HUES6 (cell line): ENCODE measurements around the gene HLA-DMA.
A peak's percentile ranks its signal among the peaks of the same experiment; 100 is the strongest.

Source experiments
- H3K27ac ChIP-seq: 2 replicates; pipeline ENCODE4 v1.7.0; 2013; ENCODE audit warnings: low read depth, mild to moderate bottlenecking, low read length, inconsistent platforms
- H3K27me3 ChIP-seq: 2 replicates; pipeline ENCODE4 v1.6.1; 2013; ENCODE audit warnings: low read length; ENCODE audit not compliant: control insufficient read depth, insufficient read depth
- H3K36me3 ChIP-seq: 2 replicates; pipeline ENCODE4 v1.6.1; 2013; ENCODE audit warnings: low read length; ENCODE audit not compliant: control insufficient read depth, insufficient read depth
- H3K4me1 ChIP-seq: 2 replicates; pipeline ENCODE4 v1.6.1; 2013; ENCODE audit warnings: low read length; ENCODE audit not compliant: control insufficient read depth, insufficient read depth
- H3K4me3 ChIP-seq: 2 replicates; pipeline ENCODE4 v1.5.1; 2013; ENCODE audit warnings: low read depth, low read length
- H3K9ac ChIP-seq: one replicate; pipeline ENCODE4 v1.6.1; 2013; ENCODE audit warnings: mild to moderate bottlenecking, low read length
- H3K9me3 ChIP-seq: 2 replicates; pipeline ENCODE4 v1.6.1; 2013; ENCODE audit warnings: low read depth, low read length; ENCODE audit not compliant: control insufficient read depth, insufficient read depth

The HLA-DMA gene

DNA sequence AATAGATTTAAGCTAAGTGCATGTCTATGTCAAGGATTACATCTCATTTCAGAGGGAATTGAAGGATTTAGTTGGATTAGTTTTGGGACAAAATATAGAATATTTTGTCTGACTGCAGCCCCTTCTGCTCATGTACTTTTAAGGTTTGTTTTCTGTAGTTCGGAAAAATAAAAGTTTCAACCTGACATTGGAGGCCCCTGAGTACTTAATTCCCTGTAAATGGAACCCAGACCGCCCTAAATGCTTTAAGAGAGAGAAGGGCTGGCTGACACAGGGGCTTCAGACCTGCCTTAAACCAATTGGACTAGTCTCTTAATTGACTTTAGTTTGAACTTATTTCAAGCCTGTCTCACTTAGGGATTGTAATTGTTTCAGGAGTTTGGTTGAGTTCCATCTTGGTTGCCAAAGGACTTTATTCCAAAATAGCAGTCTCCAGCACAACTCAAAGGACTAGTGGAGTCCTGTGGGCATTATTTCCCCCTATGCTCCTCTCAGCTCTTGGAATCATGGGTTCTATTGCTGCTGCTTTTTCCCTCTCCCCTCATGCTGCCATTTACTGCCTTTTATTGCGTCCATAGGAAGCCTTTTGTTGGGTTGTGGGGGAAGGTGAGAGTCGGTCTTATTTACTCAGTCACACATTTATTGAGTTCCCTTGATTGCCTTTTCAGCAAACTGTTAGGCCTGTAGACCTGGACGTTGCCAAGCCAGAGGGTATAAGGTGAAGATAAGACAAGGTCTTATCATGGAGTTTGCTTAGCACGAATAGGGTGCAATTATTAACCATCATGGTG lies 30.0 kb upstream of the HLA-DMA start:
- no peak overlapping the region for H3K4me3 ChIP-seq
- H3K9ac ChIP-seq = no peak overlapping the region
- H3K27ac ChIP-seq = no peak overlapping the region
- H3K9me3 ChIP-seq = no peaks in the 10 kb centered on the region
- H3K36me3 ChIP-seq = peaks cover 47% of the 10 kb centered on the region
- no peaks in the 10 kb centered on the region for H3K27me3 ChIP-seq
- H3K4me1 ChIP-seq = 0 out of 2 replicates have a peak, but pooled peaks cover under 1% of the 10 kb centered on the region

- H3K9ac ChIP-seq = no peak overlapping the region
- H3K27me3 ChIP-seq = no peaks in the 10 kb centered on the region
- H3K9me3 ChIP-seq = no peaks in the 10 kb centered on the region
- peaks cover 54% of the 10 kb centered on the region for H3K36me3 ChIP-seq
- H3K4me1 ChIP-seq = 0 out of 2 replicates have a peak, but pooled peaks cover 4% of the 10 kb centered on the region
- H3K4me3 ChIP-seq = no peak overlapping the region
- H3K27ac ChIP-seq = no peak overlapping the region
These were observed 29.3 kb upstream of the HLA-DMA start for GRCh38 chr6:32982084-32982701.

GRCh38 chr6:32980488-32981038 lies 27.7 kb upstream of the HLA-DMA start:
- Histone ChIP-seq H3K9ac (no peak overlapping the region), H3K27me3 (no peaks in the 10 kb centered on the region), H3K36me3 (peaks cover 70% of the 10 kb centered on the region), H3K27ac (no peak overlapping the region), H3K4me1 (0 out of 2 replicates have a peak, but pooled peaks cover 4% of the 10 kb centered on the region), H3K4me3 (no peak overlapping the region), H3K9me3 (no peaks in the 10 kb centered on the region)

DNA sequence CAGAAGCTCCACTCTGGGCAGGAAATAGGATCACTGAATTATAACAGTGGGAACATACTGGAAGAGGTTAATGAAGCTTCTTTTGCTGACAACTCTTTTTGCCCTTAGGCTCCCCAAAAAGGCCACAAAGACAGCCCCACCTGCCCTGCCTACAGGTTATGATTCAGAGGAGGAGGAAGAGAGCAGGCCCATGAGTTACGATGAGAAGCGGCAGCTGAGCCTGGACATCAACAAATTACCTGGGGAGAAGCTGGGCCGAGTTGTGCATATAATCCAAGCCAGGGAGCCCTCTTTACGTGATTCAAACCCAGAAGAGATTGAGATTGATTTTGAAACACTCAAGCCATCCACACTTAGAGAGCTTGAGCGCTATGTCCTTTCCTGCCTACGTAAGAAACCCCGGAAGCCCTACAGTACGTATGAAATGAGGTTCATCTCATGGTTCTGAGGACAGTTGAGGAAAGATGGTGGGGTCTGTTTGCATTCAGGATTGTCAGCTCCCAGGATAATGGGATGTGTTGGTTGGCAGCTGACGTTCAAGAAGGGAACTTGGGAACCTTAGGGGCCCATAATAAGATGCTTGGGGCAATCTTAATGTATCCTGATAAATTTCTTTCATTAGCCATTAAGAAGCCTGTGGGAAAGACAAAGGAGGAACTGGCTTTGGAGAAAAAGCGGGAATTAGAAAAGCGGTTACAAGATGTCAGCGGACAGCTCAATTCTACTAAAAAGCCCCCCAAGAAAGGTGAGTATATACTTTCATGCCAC lies 27.0 kb upstream of the HLA-DMA start:
- Histone ChIP-seq H3K27ac (no peak overlapping the region), H3K4me1 (0 out of 2 replicates have a peak, but pooled peaks cover 7% of the 10 kb centered on the region), H3K9me3 (no peaks in the 10 kb centered on the region)

GRCh38 chr6:32977953-32978324 lies 25.0 kb upstream of the HLA-DMA start:
- Histone ChIP-seq H3K4me1 (0 out of 2 replicates have a peak, but pooled peaks cover 7% of the 10 kb centered on the region), H3K36me3 (peaks cover 97% of the 10 kb centered on the region), H3K4me3 (no peak overlapping the region), H3K27me3 (no peaks in the 10 kb centered on the region), H3K9me3 (no peaks in the 10 kb centered on the region), H3K9ac (no peak overlapping the region), H3K27ac (no peak overlapping the region)

More for the DNA sequence above, 27.0 kb upstream of the HLA-DMA start:
- no peak overlapping the region for H3K9ac ChIP-seq
- H3K36me3 ChIP-seq = peaks cover 77% of the 10 kb centered on the region
- H3K27me3 ChIP-seq = no peaks in the 10 kb centered on the region
- no peak overlapping the region for H3K4me3 ChIP-seq

GRCh38 chr6:32977272-32977952 lies 24.5 kb upstream of the HLA-DMA start:
- Histone ChIP-seq H3K4me1 (0 out of 2 replicates have a peak, but pooled peaks cover 7% of the 10 kb centered on the region), H3K9me3 (no peaks in the 10 kb centered on the region), H3K27me3 (no peaks in the 10 kb centered on the region), H3K36me3 (peaks cover 100% of the 10 kb centered on the region), H3K27ac (no peak overlapping the region), H3K4me3 (no peak overlapping the region), H3K9ac (no peak overlapping the region)

GRCh38 chr6:32976334-32977069 lies 23.6 kb upstream of the HLA-DMA start:
- H3K4me3 ChIP-seq = no peak overlapping the region
- peaks cover 95% of the 10 kb centered on the region for H3K36me3 ChIP-seq

DNA sequence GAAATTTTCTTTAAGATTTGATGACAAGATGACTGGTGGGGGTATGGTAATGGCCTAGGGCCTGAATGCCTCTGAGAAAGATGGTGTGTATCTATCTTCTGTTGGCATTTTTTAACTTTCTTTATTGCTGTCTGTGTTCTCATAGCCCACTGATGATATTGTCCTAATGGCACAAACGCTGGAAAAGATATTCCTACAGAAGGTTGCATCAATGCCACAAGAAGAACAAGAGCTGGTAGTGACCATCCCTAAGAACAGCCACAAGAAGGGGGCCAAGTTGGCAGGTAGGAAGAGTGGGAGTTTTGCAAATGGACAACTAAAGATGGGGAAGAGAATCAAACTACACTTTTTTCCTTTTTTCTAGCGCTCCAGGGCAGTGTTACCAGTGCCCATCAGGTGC lies 23.0 kb upstream of the HLA-DMA start:
- H3K27me3 ChIP-seq = no peaks in the 10 kb centered on the region
- H3K9me3 ChIP-seq = no peaks in the 10 kb centered on the region
- H3K27ac ChIP-seq = no peak overlapping the region
- H3K4me3 ChIP-seq = no peak overlapping the region
- H3K36me3 ChIP-seq = peaks cover 93% of the 10 kb centered on the region
- H3K9ac ChIP-seq = no peak overlapping the region
- H3K4me1 ChIP-seq = 0 out of 2 replicates have a peak, but pooled peaks cover 7% of the 10 kb centered on the region

More at GRCh38 chr6:32976334-32977069, 23.6 kb upstream of the HLA-DMA start:
- no peak overlapping the region for H3K27ac ChIP-seq
- H3K9me3 ChIP-seq = no peaks in the 10 kb centered on the region
- H3K4me1 ChIP-seq = 0 out of 2 replicates have a peak, but pooled peaks cover 7% of the 10 kb centered on the region
- H3K27me3 ChIP-seq = no peaks in the 10 kb centered on the region
- no peak overlapping the region for H3K9ac ChIP-seq

DNA sequence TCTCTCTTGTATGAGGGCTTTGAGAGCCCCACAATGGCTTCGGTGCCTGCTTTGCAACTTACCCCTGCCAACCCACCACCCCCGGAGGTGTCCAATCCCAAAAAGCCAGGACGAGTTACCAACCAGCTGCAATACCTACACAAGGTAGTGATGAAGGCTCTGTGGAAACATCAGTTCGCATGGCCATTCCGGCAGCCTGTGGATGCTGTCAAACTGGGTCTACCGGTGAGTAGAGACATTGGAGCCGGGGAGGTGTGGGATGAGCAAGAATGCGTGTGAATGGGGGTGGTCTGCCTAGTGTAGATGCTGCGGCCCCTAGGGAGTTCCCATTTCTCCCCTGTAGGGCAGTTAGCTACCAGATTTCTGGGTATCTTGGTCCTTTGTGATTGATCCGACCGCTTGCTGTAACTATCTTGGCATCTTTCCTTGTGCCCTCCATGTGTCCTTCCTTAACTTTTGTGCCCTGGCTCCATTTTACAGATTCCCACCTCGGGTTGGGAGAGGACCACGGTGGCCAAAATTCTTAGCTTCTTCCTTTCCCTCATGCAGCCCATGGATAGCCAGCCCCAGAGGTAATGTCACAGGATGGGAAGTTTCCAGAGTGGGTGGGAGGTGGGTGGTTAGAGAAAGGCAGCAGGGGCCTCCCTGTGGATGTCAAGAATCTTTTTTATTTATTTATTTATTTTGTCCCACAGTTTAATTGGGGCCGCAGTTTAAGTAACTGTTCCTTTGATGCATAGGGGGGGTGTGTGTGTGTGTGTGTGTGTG lies 21.8 kb upstream of the HLA-DMA start:
- peaks cover 81% of the 10 kb centered on the region for H3K36me3 ChIP-seq
- H3K9ac ChIP-seq = peak overlapping the region; percentile 96
- H3K27me3 ChIP-seq = no peaks in the 10 kb centered on the region
- 0 out of 2 replicates have a peak, but pooled peaks cover 7% of the 10 kb centered on the region for H3K4me1 ChIP-seq
- H3K4me3 ChIP-seq = peak overlapping the region; percentile 98
- no peak overlapping the region for H3K27ac ChIP-seq
- H3K9me3 ChIP-seq = no peaks in the 10 kb centered on the region
